ENCODE measurements around the gene HPGD.

Gene HPGD

GRCh38 chr4:174475528-174475927, 46.8 kb downstream of the HPGD start:
- Histone ChIP-seq H3K36me3 (no peaks in the 10 kb centered on the region), H3K27ac (no peak overlapping the region), H3K4me3 (ENCODE audit: low read depth, low read length) (no peak overlapping the region), H3K27me3 (ENCODE audit: insufficient read depth, low read depth, severe bottlenecking) (no peaks in the 10 kb centered on the region), H3K9me3 (ENCODE audit: severe bottlenecking) (no peaks in the 10 kb centered on the region)
- no peak for DNase-seq
- TF ChIP-seq, protein P1, sequence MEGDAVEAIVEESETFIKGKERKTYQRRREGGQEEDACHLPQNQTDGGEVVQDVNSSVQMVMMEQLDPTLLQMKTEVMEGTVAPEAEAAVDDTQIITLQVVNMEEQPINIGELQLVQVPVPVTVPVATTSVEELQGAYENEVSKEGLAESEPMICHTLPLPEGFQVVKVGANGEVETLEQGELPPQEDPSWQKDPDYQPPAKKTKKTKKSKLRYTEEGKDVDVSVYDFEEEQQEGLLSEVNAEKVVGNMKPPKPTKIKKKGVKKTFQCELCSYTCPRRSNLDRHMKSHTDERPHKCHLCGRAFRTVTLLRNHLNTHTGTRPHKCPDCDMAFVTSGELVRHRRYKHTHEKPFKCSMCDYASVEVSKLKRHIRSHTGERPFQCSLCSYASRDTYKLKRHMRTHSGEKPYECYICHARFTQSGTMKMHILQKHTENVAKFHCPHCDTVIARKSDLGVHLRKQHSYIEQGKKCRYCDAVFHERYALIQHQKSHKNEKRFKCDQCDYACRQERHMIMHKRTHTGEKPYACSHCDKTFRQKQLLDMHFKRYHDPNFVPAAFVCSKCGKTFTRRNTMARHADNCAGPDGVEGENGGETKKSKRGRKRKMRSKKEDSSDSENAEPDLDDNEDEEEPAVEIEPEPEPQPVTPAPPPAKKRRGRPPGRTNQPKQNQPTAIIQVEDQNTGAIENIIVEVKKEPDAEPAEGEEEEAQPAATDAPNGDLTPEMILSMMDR (IDR thresholded peaks at IDR 0.05; ENCODE audit: low read depth, low read length): no peak

DNA sequence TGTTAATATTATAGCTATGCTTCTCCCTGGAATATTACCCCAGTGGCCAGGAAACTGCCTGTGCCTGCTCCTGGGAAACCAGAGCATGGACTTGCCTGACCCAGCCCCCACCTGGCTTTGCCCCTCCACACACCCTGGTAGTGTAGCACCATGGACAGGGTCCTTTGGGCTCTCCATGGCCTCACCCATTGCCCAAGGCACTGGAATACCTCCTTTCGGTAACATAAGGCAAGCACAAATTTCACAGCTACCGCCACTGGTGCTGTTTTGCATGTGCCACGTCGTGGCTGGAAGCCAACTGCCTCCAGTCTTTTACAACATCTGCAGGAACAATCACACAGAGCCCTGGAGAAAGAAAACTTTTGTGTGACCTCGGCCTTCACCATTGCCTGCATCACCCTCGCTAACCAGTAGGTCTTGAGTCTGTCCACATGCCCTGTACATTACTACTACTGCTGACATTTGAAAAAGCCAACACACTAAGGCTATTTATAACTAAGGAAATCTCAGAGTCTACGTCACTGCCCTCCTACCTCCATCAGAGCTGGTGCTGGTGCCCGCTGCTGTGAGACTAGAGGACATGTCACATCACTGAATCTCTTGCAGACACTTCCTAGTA, 47.7 kb downstream of the HPGD start:
- no peaks in the 10 kb centered on the region for H3K36me3 ChIP-seq
- H3K9me3 ChIP-seq (ENCODE audit: severe bottlenecking): no peaks in the 10 kb centered on the region
- no peak for DNase-seq
- TF ChIP-seq, protein P1 (IDR thresholded peaks at IDR 0.05; ENCODE audit: low read depth, low read length): no peak
- H3K4me3 ChIP-seq (ENCODE audit: low read depth, low read length): no peak overlapping the region
- no peaks in the 10 kb centered on the region for H3K27me3 ChIP-seq (ENCODE audit: insufficient read depth, low read depth, severe bottlenecking)
- H3K27ac ChIP-seq: no peak overlapping the region

DNA sequence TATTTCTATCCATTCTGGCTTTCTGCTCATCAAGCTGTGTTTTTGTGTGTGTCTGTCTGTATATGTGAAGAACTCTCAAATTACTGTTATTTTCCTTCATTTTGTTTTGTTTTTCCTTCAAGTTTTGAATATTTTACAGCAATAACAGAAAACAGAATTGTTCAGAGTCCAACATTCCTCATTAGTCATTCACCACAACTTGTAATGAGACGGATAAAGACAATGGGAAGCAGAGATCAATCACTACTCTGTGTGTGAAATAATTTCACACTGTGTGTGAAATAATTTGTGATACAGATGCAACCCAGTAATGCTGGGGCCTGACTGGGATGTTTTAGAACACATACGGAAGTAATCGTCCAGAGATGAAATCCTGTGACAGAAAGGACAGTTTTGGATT, 55.2 kb downstream of the HPGD start:
- Histone ChIP-seq H3K27me3 (ENCODE audit: insufficient read depth, low read depth, severe bottlenecking) (no peaks in the 10 kb centered on the region), H3K9me3 (ENCODE audit: severe bottlenecking) (no peaks in the 10 kb centered on the region), H3K27ac (no peak overlapping the region), H3K36me3 (no peaks in the 10 kb centered on the region), H3K4me3 (ENCODE audit: low read depth, low read length) (no peak overlapping the region)
- TF ChIP-seq, protein P1 (IDR thresholded peaks at IDR 0.05; ENCODE audit: low read depth, low read length): no peak
- no peak for DNase-seq

DNA sequence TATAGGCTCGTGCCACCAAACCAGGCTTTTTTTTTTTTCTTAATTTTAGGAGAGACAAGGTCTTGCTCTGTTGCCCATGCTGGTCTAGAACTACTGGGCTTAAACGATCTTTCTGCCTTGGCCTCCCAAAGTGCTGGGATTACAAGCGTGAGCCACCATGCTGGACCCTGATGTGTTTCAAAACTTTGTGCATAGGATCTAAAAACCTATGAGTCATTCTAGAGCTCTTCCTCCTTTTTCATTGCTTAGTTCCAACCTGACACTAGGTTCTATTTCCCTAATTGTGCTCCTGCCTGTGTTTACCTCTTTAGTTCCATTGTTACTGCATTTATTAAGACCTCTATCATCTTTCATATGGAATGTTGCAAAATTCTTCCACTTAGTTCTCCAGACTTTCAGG, 57.3 kb downstream of the HPGD start:
- H3K4me3 ChIP-seq (ENCODE audit: low read depth, low read length): no peak overlapping the region
- no peaks in the 10 kb centered on the region for H3K27me3 ChIP-seq (ENCODE audit: insufficient read depth, low read depth, severe bottlenecking)
- TF ChIP-seq, protein P1 (IDR thresholded peaks at IDR 0.05; ENCODE audit: low read depth, low read length): no peak
- no peak overlapping the region for H3K27ac ChIP-seq
- H3K9me3 ChIP-seq (ENCODE audit: severe bottlenecking): no peaks in the 10 kb centered on the region
- DNase-seq: no peak
- H3K36me3 ChIP-seq: no peaks in the 10 kb centered on the region

DNA sequence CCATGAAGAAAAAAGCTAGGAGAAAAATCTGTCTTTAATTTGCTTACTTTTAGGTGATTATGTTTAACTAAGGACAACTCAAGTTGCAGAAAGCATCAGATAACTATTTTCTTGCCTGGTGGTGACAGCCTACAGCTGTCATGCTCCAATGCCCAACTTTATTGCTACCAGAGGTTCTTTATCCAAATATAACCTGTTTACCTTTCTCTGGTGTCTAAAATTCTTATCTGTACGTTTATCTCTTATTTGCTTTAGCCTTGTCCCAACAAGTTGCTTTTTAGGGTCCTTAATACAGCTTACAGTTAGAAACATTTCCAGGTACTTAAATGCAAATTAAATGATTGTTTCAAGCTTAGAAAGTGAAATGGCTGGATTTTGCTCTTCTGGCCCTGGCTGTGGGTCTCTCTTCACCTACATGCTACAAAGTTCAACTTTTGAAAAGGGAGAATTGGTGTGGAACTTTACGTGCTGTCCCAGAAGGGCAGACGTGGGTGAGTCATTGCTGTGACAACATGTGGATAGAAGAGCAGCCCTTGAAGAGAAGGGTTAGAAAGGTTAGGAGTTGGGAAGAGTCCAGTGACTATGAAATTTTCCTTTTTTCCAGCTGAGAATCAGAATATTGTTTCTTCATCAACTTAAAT, 60.7 kb downstream of the HPGD start:
- DNase-seq: no peak
- Histone ChIP-seq H3K27ac (no peak overlapping the region), H3K4me3 (ENCODE audit: low read depth, low read length) (no peak overlapping the region), H3K36me3 (no peaks in the 10 kb centered on the region), H3K27me3 (ENCODE audit: insufficient read depth, low read depth, severe bottlenecking) (no peaks in the 10 kb centered on the region), H3K9me3 (ENCODE audit: severe bottlenecking) (no peaks in the 10 kb centered on the region)
- TF ChIP-seq, protein P1 (IDR thresholded peaks at IDR 0.05; ENCODE audit: low read depth, low read length): no peak

DNA sequence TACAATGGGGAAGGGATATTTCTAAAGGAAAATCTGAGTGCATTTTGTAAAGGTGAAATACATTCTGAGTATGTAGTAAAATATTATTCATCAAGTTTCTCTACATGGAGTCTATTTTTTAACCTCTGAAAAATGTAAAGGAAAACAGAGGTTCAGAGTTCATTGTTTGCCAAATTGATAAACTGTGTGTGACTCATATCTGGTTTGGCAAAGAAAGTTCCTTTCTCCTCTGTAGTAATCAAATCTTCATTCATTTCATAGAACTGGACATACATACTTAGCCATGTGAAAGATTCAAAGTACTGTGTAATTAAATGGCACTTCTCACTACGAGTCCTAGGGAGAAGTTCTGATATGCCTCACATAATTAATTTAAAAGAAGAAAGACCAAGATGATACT, 61.6 kb downstream of the HPGD start:
- Histone ChIP-seq H3K9me3 (ENCODE audit: severe bottlenecking) (no peaks in the 10 kb centered on the region), H3K36me3 (no peaks in the 10 kb centered on the region), H3K27me3 (ENCODE audit: insufficient read depth, low read depth, severe bottlenecking) (no peaks in the 10 kb centered on the region), H3K4me3 (ENCODE audit: low read depth, low read length) (no peak overlapping the region), H3K27ac (no peak overlapping the region)
- TF ChIP-seq, protein P1 (IDR thresholded peaks at IDR 0.05; ENCODE audit: low read depth, low read length): no peak
- DNase-seq: no peak

Data from WERI-Rb-1 (cell line).